DMS79 treated with DMSO at 0.1 percent for 48 hours (cell line): ENCODE measurements around the gene PPP1R36.
"Not testable (repeated sequence)": the region's sequence is repeated elsewhere in the genome, so short reads cannot be mapped to it uniquely, and the experiment has no call there.

Experiments
- DNase-seq: peaks from one replicate; lab custom pipeline; 2025; lab: John Stamatoyannopoulos, UW

PPP1R36 gene

GRCh38 chr14:64520699-64521098 lies 29.1 kb upstream of the PPP1R36 start:
- DNase-seq, result no peak

- DNase-seq, result no peak
Measured at GRCh38 chr14:64522591-64523355, 27.0 kb upstream of the PPP1R36 start.

GRCh38 chr14:64525354-64525753 lies 24.4 kb upstream of the PPP1R36 start:
- DNase-seq, result no peak

- no peak for DNase-seq
Measured at GRCh38 chr14:64531567-64531966, 18.2 kb upstream of the PPP1R36 start.

- no peak for DNase-seq
Measured at GRCh38 chr14:64536488-64537245, 13.1 kb upstream of the PPP1R36 start.

- DNase-seq, result no peak
Measured at GRCh38 chr14:64540208-64541202, 9.3 kb upstream of the PPP1R36 start, which contains the start of gene HSPA2. Gene HSPA2, plus strand, starts transcription at chr14:64540741. Its CDS starts 109 bp downstream, at chr14:64540850.

GRCh38 chr14:64541261-64541971 lies 8.3 kb upstream of the PPP1R36 start:
- DNase-seq, result no peak

- no peak for DNase-seq
Measured at GRCh38 chr14:64541972-64542835, 7.6 kb upstream of the PPP1R36 start.

- no peak for DNase-seq
Measured at GRCh38 chr14:64542836-64543201, 6.9 kb upstream of the PPP1R36 start.

GRCh38 chr14:64544607-64545312 lies 5.0 kb upstream of the PPP1R36 start:
- DNase-seq, result no peak

GRCh38 chr14:64549016-64549415 lies 745 bp upstream of the PPP1R36 start:
- DNase-seq, result peak; percentile 84

- no peak for DNase-seq
Measured at GRCh38 chr14:64550621-64551333, 1.0 kb downstream of the PPP1R36 start.

- DNase-seq, result no peak
Measured at GRCh38 chr14:64554556-64554955, 4.8 kb downstream of the PPP1R36 start.

- DNase-seq, result no peak
Measured at GRCh38 chr14:64556526-64556925, 6.8 kb downstream of the PPP1R36 start.

- not testable (repeated sequence) for DNase-seq
Measured at GRCh38 chr14:64558216-64558615, 8.5 kb downstream of the PPP1R36 start.

- peak; percentile 94 for DNase-seq
Measured at GRCh38 chr14:64561631-64562030, 11.9 kb downstream of the PPP1R36 start.

- peak; percentile 49 for DNase-seq
Measured at GRCh38 chr14:64562436-64562835, 12.7 kb downstream of the PPP1R36 start.

- no peak for DNase-seq
Measured at GRCh38 chr14:64563696-64564095, 13.9 kb downstream of the PPP1R36 start.

GRCh38 chr14:64566651-64567122 lies 16.9 kb downstream of the PPP1R36 start:
- no peak for DNase-seq
